NCI-H2171 treated with DMSO at 0.1 percent for 48 hours (cell line): ENCODE data around the gene ZKSCAN1.
"Not testable (repeated sequence)": the region's sequence is repeated elsewhere in the genome, so short reads cannot be mapped to it uniquely, and the experiment has no call there.

Experiments
- DNase-seq: peaks from one replicate; lab custom pipeline; 2025; lab: John Stamatoyannopoulos, UW

ZKSCAN1 gene

GRCh38 chr7:100015232-100016214 lies at the start of gene ZKSCAN1:
ZKSCAN1 (plus strand) TSS chr7:100015596; CDS start chr7:100023507, 7,911 bp downstream.
- peak; percentile 85 for DNase-seq

- no peak for DNase-seq
Observed at GRCh38 chr7:99969298-99969697, 46.1 kb upstream of the ZKSCAN1 start.

- DNase-seq: not testable (repeated sequence)
Observed at GRCh38 chr7:99969813-99970212, 45.6 kb upstream of the ZKSCAN1 start.

GRCh38 chr7:99971242-99971641 lies 44.2 kb upstream of the ZKSCAN1 start:
- DNase-seq: no peak

GRCh38 chr7:99973817-99974216 lies 41.6 kb upstream of the ZKSCAN1 start:
- not testable (repeated sequence) for DNase-seq

- DNase-seq: no peak
Observed at GRCh38 chr7:99974681-99975080, 40.7 kb upstream of the ZKSCAN1 start.

DNA sequence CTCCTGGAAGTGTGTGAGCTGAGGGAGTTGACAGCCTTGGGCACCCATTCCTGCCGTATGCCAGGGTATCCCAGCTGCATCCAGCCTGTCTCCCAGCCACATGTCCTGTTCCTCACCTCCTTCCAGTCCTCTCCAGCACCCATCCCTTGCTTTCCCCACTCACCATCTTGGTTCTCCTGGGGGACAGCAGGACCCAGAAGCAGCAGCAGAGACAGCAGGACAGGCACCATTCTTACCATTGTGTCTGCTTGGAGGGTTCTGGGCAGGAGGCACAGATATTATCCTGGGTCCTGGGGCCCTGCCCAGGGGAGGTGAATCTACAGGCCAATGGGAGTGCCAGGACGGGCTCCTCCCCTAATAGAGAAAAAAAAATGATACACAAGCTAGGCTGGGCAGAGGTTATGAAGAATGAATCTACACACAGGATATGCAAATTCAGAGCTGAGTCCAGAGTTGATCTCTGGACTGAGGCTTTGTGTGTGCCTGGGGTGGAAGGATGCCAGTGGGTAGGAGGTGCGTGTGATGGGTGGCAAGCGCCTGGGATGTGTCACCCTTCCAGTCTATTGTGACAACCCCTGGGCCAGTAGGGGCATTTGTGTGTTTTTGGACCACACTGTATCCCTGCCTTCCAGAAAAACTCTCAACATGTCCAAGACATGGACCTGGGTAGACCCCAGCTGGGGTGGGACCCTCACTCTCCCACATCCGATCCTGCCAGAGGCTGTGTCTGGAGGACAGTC lies 39.4 kb upstream of the ZKSCAN1 start, which contains the start of gene AZGP1:
Gene AZGP1 (minus strand): TSS at position 250 of the 740 bp plus-strand sequence. CDS start 11 bp downstream, at position 239.
- no peak for DNase-seq

DNA sequence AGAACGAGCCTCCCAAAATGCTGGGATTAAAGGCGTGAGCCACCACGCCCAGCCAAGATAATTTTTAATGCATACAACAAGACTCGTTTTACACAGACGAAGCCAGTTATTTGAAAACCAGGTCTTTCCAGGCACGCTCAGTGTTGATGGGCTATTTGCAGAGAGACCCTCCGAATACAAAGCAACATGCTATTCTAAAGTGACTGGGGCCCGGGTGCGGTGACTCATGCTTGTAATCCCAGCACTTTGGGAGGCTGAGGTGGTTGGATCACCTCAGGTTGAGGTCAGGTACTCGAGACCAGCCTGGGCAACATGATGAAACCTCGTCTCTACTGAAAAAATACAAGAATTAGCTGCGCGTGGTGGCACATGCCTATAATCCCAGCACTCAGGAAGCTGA lies 38.8 kb upstream of the ZKSCAN1 start:
- no peak for DNase-seq

DNA sequence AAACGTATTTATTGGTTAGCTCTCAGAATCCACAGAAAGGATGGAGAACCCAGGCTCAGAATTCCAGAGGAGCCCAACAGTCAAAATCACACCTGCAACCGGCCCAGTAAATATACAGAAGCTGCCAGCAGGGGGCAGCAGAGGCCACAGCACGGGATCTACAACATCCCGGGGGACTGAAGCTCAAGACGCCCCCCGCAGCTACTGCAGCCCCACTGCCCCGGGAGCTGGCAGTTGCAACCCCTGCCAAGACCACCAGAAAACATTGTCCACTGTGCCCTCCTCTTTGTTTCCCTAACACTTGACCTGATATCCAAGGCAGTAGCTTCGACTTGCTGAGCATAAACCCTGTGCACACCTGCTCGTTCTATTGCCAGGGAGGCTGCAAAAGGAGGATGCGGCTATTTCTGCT lies 35.6 kb upstream of the ZKSCAN1 start:
- peak; percentile 57 for DNase-seq

DNA sequence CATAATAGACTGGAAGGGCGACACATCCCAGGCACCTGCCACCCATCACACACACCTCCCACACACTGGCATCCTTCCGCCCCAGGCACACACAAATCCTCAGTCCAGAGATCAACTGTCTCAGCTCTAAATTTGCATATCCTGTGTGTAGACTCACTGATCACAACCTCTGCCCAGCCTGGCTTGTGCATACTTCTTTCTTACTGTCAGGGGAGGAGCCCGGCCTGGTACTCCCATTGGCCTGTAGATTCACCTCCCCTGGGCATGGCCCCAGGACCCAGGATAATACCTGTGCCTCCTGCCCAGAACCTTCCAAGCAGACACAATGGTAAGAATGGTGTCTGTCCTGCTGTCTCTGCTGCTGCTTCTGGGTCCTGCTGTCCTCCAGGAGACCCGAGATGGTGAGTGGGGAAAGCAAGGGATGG lies 34.9 kb upstream of the ZKSCAN1 start:
- not testable (repeated sequence) for DNase-seq

DNA sequence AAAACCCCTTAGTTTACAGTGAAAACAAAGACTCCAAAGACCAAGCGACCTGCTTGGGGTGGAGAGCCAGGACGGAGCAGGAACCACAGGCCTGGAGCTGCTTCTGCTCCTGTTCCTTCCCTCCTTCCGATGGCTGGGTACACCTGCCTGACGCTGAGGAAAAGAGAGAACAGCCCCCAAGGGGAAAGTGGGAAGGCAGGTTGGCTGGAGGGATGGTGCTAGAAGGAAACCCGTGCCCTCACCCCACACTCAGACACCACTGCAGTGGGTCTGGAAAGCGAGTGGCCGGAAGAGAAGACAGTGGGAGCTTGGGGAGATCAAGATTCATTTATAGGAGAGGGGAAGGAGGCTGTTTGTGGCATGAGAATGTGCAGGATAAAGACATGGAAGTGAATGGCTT lies 34.3 kb upstream of the ZKSCAN1 start:
- DNase-seq: peak; percentile 31

DNA sequence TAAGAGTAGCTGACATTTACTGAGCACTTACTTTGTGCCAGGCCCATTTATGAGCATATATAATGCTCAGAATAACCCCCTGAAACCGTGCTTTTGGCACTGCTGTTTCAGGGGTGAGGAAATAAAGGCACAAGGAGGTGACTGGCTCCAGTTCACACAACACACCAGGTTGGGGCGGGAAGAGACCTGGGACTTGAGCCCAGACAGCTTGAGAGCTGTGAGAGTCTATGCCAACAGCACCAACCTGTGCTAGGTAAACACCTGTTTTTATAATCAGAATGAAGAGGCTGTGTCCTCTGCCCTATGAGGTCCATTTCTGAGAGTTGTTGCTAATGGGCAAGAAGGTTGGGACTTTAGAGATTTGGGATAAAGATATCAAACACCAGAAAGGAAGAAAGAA lies 30.8 kb upstream of the ZKSCAN1 start:
- no peak for DNase-seq

GRCh38 chr7:99987306-99987705 lies 28.1 kb upstream of the ZKSCAN1 start:
- DNase-seq: not testable (repeated sequence)

- DNase-seq: no peak
Observed at GRCh38 chr7:99987846-99988245, 27.6 kb upstream of the ZKSCAN1 start.

DNA sequence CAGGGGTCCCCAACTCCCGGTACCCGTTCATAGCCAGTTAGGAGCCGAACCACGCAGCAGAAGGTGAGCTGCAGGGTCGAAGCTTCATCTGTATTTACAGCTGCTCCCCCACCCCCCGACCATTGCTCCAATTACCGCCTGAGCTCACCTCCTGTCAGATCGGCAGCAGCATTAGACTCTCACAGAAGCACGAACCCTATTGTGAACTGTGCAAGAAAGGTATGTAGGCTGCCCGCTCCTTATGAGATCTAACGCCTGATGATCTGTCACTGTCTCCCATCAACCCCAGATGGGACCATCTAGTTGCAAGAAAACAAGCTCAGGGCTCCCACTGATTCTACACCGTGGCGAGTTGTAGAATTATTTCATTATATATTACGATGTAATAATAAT lies 24.9 kb upstream of the ZKSCAN1 start:
- peak; percentile 39 for DNase-seq

DNA sequence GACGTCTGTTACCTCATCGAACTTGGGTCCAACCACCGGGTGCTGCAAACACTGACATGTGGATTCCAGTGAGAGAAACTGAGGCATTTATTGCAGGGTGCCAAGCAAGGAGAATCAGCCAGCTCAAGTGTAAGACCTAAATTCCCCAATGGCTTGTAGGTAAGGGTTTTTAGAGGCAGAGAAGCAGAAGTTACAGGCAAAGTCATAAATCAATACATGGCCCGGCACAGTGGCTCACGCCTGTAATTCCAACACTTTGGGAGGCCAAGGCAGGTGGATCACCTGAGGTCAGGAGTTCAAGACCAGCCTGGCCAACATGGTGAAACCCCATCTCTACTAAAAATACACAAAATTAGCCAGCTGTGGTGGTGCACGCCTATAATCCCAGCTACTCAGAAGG lies 23.9 kb upstream of the ZKSCAN1 start:
- DNase-seq: not testable (repeated sequence)

- no peak for DNase-seq
Observed at GRCh38 chr7:99992330-99993038, 22.9 kb upstream of the ZKSCAN1 start.

DNA sequence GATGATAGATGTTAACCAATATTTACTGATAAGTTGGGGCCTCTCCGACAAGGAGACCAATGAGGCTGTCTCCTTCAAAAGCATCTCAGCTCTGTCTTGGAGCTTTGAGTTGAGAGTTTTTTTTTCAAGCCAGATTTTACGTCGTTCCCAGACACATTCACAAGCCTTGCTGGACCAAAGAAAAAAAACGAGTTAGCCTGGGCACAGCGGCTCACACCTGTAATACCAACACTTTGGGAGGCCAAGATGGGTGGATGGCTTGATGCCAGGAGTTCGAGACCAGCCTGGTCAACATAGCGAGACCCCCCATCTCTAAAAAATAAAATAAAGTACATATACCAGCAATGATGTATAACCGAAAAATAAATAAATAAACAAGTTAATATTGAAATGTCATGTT lies 20.6 kb upstream of the ZKSCAN1 start:
- no peak for DNase-seq

DNA sequence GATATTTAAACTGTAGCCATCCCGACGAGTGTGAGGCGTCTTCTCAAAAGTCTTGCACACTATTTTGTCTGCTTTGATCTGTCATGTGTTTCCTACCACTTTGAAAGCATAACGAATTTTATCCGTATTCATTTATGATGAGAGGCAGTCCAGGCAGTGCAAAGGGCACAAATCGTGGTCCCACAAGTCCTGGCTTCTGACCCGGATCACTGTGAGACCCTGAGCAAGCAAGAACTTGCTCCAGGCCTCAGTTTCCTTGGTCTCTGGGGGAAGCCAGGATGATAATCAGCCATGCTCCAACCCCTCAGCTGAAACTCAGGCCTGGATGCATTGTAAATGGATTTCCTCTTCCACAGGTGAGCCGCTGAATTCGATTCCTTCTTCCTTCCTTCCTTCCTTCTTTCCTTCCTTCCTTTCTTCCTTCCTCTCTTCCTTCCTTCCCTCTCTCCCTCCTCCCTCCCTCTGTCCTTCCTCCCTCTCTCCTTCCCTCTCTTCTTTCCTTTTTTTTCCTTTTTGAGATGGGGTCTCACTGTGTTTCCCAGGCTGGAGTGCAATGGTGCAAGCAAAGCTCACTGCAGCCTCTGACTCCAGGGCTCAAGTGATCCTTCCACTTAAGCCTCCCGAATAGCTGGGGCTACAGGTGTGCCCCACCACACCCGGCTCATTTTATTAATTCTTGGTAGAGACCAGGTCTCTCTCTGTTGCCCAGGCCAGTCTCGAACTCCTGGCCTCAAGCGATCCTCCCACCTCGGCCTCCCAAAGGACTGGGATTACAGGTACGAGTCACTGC lies 18.4 kb upstream of the ZKSCAN1 start:
- no peak for DNase-seq

GRCh38 chr7:99997545-99998137 lies 17.8 kb upstream of the ZKSCAN1 start:
- no peak for DNase-seq

DNA sequence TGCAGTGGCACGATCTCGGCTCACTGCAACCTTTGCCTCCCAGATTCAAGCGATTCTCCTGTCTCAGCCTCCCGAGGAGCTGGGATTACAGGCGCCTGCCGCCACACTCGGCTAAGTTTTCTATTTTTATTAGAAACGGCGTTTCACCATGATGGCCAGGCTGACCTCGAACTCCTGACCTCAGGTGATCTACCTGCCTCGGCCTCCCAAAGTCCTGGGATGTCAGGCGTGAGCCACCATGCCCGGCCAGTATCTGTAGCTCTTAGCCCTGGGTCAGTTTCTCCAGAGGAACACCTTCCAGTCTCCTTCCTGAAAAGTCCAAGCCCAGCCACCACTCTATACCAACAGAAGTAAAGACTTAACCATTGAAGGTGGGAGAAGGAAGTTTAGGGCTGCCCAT lies 15.2 kb upstream of the ZKSCAN1 start:
- DNase-seq: no peak
